ENCODE results near the gene SMYD3.

The SMYD3 gene

DNA sequence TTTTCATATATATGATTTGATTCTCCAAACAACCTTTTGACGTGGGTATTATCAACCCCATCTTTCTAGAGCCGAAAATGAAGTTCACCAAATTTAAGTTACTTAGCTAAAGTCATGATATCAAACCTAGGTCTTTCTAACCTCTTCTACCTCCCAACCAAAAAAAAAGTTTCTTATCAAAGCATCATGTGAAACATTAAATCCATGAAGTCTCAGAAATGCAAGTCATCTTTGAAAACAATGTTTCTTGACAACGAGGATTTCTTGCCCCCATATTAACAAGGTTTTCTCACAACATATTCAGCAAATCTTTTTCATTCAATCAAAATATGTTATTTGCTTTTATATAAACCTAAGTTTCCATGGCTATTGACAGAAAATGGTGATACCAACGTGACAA lies 306.3 kb downstream of the SMYD3 start:
- DNase-seq: no peak

DNA sequence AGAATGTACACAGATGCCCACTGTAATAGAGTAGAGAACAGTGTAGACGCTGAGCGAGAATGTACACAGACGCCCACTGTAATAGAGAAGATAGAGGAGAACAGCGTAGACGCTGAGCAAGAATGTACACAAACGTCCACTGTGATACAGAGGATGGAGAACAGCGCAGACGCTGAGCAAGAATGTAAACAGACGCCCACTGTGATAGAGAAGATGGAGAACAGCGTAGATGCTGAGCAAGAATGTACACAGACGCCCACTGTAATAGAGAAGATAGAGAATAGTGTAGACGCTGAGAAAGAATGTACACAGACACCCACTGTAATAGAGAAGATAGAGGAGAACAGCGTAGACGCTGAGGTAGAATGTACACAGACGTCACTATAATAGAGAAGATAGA lies 306.9 kb downstream of the SMYD3 start:
- no peak for DNase-seq

DNA sequence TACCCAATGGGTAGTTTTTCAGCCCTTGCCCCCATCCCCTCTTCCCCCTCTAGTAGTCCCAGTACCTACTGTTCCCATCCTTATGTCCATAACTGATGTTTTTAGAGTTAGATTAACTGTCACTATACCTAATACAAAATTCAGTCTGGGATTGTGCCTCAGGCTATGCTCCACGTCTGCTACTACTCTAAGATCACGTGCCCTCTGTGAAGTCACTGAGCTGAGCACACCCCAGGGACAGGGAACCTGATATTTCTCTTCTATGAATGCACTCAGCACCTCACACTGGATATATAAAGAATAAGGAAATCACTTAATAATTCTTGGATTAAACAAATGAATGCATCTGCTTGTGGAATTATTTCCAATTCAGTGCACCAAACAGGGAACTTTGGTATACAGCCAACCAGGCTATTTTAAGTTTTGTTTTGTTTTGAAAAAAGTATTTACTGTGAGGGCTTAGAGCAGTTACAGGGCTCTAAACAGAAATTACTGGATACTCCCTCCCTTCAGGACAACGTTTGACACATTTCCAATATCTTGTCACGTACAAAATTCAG lies 307.9 kb downstream of the SMYD3 start:
- no peak for DNase-seq

DNA sequence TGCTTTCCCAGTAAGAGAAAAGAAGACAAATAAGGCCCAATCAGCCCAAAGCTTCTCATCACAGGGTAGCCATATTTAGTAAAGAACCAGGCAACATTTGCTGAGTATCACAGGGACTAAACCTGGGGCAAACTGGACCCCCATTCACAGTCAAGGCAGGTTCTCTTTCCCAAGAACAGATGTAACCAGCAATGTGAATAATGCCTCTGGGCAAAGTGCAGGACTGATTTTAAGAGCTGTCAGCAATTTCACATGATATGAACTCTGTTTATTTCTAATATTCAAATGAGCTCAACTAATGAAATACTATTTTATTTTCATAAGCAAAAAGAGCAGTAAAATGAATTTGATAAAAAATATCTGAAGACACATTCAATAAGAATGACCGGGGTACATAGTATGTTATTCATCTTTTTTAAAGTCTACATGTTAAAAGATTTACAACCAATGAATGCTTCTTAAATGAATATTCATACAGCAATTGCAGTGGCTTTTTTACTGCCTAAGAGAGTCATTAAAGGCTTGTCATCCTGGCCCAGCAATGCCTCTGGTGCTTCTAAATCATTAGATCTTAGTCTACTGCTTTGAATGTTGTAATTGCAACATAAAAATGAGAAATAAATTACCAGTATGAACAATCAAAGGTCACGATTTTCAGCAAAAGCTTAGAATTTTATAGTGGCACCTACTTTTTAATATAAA lies 308.8 kb downstream of the SMYD3 start:
- no peak for DNase-seq

DNA sequence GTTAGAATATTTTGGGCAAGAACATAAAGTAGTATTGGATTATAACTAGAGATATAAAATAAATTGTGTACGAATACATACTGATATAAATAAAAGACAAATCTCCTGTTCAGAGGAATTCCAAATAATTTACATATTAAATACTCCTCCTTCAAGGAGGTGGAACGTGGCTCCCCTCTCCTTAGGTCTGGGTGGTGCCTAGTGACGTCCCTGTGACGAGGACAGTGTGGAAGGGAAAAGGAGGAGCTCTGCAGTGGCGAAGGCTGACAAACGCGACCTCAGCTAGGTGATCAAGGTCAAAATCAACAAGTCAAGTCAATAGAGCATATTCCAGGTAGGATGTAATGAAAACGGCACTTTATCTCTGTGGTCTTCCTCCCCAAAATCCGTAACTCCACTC lies 310.0 kb downstream of the SMYD3 start:
- no peak for DNase-seq

DNA sequence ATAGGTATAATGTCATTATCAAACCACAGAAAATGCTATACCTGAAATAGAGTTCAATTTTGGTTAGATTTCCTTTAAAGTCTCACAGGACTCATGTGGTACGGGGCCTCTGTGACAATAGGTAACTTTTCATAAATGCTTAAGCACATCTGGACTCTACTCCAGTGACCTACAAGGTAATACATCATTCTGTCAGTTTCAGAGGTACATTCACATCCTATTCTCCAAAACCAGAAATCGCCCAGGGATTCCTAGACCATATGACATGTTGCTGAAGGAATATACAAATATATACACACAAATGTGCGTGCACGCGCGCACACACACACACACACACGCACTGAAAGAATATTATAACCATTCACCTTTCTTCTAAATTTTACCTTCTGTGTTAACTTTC lies 311.8 kb downstream of the SMYD3 start:
- DNase-seq: no peak

DNA sequence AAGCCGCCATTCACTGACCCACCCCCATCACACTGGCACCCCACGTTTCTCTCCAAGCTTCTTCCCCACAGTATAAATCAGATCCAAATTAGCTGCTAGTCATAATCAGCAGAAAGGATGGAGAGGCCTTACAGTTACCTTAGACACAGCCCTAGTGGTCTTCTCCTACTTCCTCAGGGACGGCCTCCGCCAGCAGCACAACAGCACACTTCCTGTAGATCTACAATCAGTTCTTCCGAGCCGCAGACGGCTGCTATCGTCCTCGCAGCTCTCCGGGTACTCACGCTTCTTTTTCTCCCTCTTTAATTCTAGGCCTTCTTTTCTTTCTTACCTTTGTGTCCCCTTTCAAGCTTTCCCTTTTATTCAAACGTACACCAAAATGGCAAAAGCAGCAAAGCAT lies 313.5 kb downstream of the SMYD3 start:
- no peak for DNase-seq

DNA sequence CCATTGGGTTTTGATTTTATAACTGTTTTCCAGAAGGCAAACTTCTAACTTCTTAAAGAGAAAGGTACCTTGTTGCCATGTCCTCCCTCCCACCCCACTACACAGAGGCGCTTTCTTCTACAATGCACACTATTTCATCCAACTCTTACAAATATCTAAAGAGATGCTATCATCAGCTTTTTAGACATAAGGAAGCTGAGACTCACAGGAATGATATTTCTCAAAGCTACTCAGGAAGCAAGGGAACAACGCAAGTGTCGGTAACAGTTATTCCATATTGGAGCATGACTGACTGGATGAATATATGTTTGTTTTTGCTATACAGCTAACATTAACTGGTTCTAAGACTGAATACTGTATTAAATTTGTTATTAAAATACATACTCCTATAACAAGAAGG lies 318.0 kb downstream of the SMYD3 start:
- no peak for DNase-seq

DNA sequence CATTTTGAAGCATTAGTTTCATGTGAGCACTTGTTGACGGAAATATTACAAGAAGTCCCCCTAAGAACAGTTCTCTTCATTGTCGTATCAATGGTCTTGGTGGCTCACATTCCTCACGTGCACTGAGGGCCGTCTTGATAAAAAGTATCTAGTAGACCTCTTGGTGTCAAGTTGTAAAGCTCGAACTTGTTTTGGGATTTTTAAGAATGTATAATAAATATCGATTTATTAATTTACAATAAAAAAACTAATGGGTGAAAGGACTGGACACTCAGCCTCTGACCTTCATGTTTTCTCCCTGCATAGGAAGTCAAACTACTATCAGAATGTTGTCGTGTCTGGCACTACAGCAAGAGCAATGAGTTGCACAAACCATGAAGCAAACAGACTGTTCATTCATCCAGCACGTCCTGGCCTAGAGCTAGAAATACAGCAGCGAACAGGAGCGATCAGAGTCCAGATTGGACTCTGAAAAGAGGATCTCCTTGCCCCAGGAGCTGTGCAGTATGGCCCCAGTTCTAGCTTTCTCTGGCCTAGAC lies 319.2 kb downstream of the SMYD3 start:
- no peak for DNase-seq

DNA sequence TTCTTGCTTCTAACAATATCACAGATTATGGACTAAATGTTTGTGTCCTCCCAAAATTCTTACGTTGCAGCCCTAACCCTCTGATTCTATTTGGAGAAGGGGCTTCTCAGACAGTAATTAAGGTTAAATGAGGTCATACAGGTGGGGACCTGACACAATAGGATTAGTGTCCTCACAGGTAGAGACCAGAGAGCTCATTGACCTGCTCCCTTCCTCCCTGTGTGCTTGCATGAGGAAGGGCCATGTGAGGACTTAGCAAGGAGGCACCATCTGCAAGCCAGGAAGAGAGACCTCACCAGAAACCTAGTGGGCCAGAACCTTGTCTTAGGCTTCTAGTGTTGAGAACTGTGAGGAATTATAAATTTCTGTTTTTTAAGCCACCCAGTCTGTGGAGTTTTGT lies 322.6 kb downstream of the SMYD3 start:
- no peak for DNase-seq

DNA sequence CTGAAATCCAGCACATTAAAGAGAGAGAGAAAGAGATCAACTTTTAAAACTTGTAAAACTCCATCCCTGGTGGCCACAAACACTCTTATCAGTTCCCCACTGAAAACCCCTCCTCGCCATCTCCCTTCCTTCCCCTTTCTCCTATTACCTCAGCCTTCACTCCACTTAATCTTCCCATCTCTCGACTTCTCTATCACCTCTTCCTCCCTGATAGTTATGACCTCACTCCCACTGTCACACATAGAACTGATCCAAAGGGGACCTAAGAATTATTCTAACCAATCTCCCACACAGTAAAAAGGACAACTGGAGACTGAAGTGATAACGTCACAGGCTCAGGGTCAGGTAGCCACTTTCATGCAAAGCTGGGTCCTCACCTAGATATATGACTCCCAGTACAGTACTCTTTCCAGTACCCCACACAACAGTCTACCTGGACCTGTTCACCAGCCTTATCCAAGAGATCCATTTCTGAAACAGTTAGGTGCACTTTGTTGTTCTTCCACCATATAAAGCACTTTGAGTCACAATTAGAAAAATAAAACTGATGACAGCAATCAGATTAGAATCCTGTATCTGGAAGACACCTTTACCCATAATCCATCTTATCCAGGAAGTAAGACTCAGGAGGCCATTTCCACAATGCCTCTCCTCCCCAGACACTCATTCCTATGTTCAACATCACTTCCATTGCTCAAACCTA lies 324.8 kb downstream of the SMYD3 start:
- DNase-seq: peak; percentile 65

DNA sequence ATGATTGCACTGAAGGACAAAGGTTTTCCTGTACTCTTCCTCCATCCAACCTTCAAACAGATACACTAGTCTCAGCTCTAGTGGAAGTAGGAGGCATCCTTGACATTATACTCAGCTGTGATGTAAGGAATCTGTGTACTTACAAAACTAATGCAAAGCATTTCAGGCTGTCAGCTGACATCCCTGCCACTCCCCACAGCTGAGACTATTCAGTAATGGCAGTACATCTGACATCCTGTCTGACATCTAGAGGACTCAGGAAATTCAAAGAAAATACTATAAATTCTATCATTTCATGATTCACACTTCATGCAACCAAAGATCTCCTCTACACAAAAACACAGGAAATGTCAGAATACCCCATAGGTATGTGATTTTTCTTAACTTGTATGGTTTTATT lies 325.8 kb downstream of the SMYD3 start:
- no peak for DNase-seq

DNA sequence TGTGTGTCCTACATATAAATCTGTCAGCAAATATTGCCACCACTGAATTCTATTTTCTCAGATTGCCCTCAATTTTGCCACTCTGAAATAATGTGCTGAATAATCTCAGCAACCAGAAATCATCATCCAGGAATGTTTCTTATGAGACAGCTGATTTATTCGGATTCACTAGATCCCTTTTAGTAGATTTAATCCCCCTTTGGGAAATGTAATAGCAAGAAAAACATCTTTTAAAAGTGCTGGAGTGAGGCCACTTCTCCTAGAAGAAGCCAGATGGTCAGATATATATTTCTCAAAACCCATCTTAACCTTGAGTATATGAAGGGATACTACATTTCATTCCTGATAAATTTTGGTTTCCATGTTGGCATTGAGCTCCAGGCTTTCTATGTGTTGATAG lies 327.7 kb downstream of the SMYD3 start:
- no peak for DNase-seq

DNA sequence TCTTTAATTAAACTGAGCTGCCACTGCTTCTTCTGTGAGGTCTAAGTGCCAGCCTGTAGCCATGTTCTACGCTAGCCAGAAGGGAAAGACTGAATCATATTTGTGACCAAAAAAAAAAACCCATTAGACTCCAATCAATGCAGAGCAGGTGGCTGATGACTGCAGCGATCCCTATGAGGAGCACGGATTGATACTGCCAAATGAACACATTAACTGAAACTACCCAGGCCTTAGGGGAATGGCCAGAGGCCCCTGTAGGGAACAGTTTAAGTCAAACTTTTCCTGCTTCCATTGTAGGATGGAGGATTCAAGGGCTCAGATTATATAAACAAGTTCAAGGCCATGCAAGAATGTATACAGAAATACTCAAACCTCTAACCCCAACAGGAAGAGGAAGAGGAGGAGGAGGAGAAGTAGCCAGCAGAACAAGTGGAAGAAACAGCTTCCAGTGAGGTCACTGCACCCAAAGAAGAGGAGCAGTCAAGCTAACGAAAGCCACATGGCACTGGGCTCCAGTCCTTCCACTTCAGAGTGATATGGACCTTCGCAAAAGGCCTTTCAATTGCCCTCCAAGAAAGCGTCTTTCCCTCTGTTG lies 328.3 kb downstream of the SMYD3 start:
- peak; percentile 39 for DNase-seq

DNA sequence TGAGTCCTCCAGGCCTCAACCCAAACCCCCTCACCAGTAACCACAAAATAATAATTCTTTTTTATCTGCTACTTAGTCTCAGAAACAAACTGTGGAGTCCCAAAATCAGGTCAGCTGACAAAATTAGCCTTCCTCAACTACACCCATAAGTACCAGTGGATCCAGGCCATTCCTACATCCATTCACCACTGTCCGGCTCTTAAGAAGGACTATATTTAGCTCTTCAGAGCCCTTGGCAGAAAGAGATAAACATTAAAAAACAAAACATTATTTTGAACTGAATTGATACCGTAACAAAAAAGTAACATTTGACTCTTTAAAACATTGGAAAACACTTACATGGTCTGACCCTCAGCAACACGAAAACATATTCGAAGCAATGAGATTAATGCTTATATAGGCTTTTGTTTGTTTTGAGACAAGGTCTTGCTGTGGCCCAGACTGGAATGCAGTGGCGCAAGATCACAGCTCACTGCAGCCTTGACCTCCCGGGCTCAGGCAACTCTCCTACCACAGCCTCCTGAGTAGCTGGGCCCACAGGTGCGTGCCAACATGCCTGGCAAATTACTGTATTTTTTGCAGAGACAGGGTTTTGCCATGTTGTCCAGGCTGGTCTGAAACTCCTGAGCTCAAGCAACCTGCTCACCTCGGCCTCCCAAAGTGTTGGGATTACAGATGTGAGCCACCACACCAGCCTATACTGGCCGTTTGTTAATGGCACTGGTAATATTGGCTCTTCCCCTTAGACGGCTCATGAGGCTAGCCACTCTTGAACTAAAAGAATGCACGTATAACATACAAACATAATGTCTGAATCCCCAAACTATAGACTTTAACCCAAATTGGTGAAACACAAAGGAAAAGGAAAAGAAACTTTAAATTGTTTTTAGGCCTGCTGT lies 330.7 kb downstream of the SMYD3 start:
- no peak for DNase-seq

DNA sequence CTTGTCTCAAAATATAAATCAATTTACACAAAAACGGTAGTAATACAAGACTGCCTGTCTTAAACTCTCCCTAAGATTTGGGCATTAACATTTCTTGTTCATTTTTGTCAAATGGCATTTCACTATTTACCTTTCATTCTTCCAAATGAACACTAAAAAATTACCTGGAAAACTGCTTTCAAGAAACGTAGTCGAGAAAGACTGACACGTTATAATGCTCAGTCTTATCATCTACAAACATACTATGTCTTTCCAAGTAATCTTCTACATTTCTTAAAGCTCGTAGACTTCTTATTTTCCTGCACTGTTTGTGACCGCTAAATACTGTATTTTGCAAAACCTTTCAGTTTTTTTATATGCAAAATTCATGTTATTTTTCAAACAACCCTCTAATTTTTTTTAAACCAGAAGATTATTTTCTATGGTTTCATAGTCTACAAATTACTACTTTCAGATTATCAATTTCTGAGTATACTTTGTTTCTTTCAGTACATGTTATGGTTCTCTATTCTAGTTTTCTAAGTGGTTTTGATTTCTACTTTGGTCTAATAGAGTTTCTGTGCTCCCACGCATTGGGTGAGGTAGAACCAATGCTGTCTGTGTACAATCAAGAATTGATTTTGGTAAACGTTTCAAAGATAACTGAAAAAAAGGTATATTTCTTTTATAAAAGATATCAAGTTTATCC lies 336.4 kb downstream of the SMYD3 start:
- no peak for DNase-seq

DNA sequence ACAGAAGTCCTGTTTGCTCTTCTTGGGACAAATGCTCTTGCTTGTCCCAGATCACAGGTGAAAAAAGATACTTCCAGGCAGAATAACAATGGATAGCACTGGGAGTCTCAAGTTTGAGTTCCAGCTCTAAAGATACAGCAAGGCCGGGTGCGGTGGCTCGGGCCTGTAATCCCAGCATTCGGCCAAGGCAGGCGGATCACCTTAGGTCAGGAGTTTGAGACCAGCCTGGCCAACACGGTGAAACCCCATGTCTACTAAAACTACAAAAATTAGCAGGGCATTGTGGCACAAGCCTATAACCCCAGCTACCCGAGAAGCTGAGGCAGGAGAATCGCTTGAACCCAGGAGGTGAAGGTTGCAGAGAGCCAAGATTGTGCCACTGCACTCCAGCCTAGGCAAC lies 337.6 kb downstream of the SMYD3 start:
- no peak for DNase-seq

DNA sequence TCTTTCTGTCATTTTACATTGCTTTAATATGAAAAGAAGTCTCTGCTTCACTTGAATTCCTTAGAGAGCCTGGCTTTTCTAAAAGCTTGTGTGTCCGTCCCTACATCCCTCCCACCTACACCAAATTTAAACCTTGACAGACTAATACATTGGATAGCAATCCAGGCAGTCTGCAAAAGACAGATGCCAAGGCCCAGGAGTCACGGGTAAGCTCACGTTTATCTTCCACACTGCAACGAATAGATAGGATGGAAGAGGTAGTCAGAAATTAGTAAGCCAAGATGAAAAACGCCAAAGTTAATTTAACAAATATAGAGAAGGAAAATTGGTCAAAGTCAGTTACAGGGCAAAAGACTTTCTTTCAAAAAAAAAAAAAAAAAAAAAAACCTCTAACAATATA lies 338.1 kb downstream of the SMYD3 start:
- no peak for DNase-seq

DNA sequence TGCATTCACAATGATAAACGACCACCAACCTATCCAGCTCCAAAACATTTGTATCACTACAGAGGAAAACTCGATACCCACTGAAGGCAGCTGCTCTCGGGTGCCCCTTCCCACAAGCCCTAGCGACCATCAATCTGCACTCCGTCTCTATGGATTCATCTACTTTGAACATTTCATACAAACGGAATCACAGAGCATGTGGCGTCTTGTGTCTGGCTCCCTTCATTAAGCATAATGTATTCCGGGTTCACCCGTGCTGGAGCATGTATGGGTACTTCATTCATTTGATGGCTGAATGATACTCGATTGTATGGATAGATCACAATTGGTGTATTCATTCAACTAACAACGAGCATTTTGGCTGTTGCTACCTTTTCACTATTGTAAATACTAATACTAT lies 340.2 kb downstream of the SMYD3 start:
- DNase-seq: no peak

DNA sequence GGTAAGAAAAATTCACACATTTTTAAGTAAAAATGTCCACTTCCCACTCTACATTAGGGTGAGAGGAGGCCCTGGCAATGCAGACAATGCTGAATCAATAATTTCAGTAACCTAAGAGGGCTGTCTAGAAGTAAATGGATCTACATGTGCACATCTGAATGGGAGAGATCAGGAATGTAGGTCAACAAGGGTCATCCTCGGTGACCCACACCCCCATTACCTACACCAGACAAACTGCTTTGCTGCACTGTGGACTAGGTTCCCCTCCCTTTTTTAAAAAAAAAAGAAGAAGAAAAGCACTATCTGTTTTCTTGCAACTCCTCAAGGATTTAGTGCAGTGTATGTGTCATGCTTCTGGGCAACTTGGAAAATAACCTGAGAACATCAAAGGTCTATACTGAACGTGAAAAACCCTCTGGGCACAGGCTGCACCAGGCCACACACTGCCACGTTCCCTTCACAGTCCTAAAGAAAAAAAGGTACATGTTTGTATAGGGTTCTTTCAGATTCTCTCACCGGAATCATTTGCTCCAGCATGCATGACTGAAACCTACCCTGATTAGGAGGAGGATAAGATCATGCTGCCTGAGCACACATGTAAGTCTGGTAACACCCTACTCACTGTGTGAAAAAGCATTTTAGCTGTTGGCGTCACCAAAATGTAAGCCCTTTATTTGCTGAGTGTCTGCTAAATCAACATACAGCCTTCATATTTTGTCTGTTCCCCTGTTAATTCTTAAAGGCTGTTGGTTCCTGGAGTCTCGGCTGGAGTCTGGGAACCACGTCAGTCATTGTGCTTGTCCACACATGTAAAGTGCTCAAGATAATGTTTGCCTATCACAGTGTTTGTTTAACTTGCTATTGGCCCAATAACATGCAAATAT lies 341.0 kb downstream of the SMYD3 start:
- DNase-seq: no peak

DNA sequence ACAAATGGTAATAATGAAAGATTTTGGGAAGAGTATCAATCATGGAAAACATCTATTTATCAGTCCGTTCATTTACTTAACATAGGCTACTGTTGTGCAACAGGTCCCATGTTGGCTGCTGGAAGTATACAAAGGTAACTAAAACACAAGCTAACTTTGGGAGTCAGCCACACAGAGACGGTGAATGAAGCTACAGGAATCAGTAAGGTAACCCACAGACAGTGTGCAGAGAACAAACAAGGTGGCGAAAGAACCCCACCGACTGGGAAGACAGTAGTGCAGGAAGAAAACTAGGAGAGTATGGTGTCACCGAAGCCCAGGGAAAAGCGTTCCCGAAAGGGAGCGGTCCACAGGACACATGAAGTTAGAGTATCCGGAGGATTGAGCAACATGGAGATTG lies 342.3 kb downstream of the SMYD3 start:
- DNase-seq: no peak

All from MV-4-11 (cell line).